Right lobe of liver (tissue), 4 donors: ENCODE data around the gene ALG9.
"Not testable (repeated sequence)": the region's sequence is repeated elsewhere in the genome, so short reads cannot be mapped to it uniquely, and the experiment has no call there.

Experiments used
- POLR2A ChIP-seq: fragments of 450-650 bp; IDR thresholded peaks from one replicate; pipeline ENCODE4 v1.6.1; 2017; ENCODE audit warnings: antibody characterized with exemption, mild to moderate bottlenecking
- TF ChIP-seq, protein P1 (sequence below), 4 donors: fragments of 200-600 bp in 3 of 4; fragments of 450-650 bp in 1 of 4; IDR thresholded peaks; one replicate each; pipeline versions ENCODE4 v1.5.1 to v1.8.0; 2016 to 2022; ENCODE audit warnings: antibody characterized with exemption in 4 of 4, mild to moderate bottlenecking in 2 of 4
- donor health status: DM: no; HTN: no; CAD: no.
- donor health status: DM: no; HTN: no; CAD: no.
- donor health status: DM: no; HTN: yes; CAD: no.

GRCh38 chr11:111784311-111784710 lies 87.1 kb downstream of the ALG9 start:
- TF ChIP-seq, protein P1, sequence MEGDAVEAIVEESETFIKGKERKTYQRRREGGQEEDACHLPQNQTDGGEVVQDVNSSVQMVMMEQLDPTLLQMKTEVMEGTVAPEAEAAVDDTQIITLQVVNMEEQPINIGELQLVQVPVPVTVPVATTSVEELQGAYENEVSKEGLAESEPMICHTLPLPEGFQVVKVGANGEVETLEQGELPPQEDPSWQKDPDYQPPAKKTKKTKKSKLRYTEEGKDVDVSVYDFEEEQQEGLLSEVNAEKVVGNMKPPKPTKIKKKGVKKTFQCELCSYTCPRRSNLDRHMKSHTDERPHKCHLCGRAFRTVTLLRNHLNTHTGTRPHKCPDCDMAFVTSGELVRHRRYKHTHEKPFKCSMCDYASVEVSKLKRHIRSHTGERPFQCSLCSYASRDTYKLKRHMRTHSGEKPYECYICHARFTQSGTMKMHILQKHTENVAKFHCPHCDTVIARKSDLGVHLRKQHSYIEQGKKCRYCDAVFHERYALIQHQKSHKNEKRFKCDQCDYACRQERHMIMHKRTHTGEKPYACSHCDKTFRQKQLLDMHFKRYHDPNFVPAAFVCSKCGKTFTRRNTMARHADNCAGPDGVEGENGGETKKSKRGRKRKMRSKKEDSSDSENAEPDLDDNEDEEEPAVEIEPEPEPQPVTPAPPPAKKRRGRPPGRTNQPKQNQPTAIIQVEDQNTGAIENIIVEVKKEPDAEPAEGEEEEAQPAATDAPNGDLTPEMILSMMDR (IDR thresholded peaks at IDR 0.05): not testable (repeated sequence)
- TF ChIP-seq POLR2A: not testable (repeated sequence)
